ENCODE measurements around the gene DNAH8.

DNA sequence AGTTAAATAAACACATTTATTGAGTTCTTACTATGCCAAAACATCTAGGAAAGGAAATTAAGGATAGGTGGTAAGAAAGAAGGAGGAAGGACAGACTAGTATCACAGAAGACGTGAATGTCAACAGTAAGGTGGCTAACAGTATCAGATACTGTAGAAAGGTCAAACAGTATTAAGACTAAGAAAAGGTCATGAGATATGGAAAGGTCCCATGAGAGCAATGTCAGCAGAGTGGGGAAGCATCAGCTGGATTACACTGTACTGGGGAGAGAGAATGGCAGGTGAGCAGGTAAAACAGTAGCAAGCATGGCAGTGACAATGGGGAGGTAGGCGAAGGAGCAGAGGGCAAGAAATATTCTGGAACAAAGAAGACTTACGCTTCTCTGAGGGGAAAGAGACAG, 30.2 kb upstream of the DNAH8 start:
- TF ChIP-seq POLR2AphosphoS5 (IDR thresholded peaks at IDR 0.05; ENCODE audit: low read depth, low read length) (no peak), POLR2A (IDR thresholded peaks at IDR 0.05; ENCODE audit: low read depth, low read length) (no peak), TAF1 (IDR thresholded peaks at IDR 0.05; ENCODE audit: borderline replicate concordance, low read depth, low read length) (no peak)

All from GM12892 (cell line).